Gastroesophageal sphincter (tissue), 4 donors: ENCODE measurements around the gene SUPT3H. TPM values are rescaled to one million over a fixed set of nuclear protein-coding genes. Genes with fewer than 3 reads are reported as not detected.
"Not testable (repeated sequence)": the region's sequence is repeated elsewhere in the genome, so short reads cannot be mapped to it uniquely, and the experiment has no call there.

ENCODE experiments used
- ATAC-seq: fragments of 150-250 bp; one replicate; pipeline ENCODE4 v1.9.1; 2016; ENCODE audit warnings: mild to moderate bottlenecking, moderate library complexity
- H3K27ac ChIP-seq, 4 donors: fragments of 200-600 bp; sonication (generic) in 3 of 4; 1 replicate in 3 of 4; 2 replicates in 1 of 4; pipeline ENCODE4 v1.5.1; 2016 to 2019
- H3K27me3 ChIP-seq: fragments of 200-600 bp; sonication (generic); one replicate; pipeline ENCODE4 v1.5.1; 2019
- H3K36me3 ChIP-seq, 2 donors: fragments of 200-600 bp; sonication (generic); one replicate each; pipeline ENCODE4 v1.5.1; 2019; ENCODE audit warnings: control low read depth in 1 of 2
- H3K4me1 ChIP-seq, 3 donors: fragments of 200-600 bp; sonication (generic); 1 replicate in 2 of 3; 2 replicates in 1 of 3; pipeline ENCODE4 v1.5.1; 2016 to 2019; ENCODE audit warnings: control low read depth in 2 of 3
- H3K4me3 ChIP-seq, 2 donors: fragments of 200-600 bp; sonication (generic); one replicate each; pipeline ENCODE4 v1.5.1; 2019; ENCODE audit warnings: mild to moderate bottlenecking in 1 of 2, moderate library complexity in 1 of 2
- H3K9me3 ChIP-seq, 3 donors: fragments of 200-600 bp; sonication (generic); one replicate each; pipeline ENCODE4 v1.5.1; 2017 to 2019; ENCODE audit warnings: control low read depth in 2 of 3
- EP300 ChIP-seq: sonication (generic); formaldehyde crosslinking; IDR thresholded peaks from one replicate; pipeline ENCODE4 v1.6.1; 2017; ENCODE audit warnings: antibody characterized with exemption, mild to moderate bottlenecking
- POLR2A ChIP-seq, 2 donors: fragments of 450-650 bp; IDR thresholded peaks; one replicate each; pipeline ENCODE4 v1.6.1; 2017; ENCODE audit warnings: antibody characterized with exemption in 2 of 2, mild to moderate bottlenecking in 2 of 2, moderate library complexity in 1 of 2
- POLR2AphosphoS5 ChIP-seq: sonication (generic); formaldehyde crosslinking; IDR thresholded peaks from one replicate; pipeline ENCODE4 v1.6.1; 2017; ENCODE audit warnings: antibody characterized with exemption
- WGBS, 2 donors: methylation state at CpG; one replicate each; pipeline ENCODE4 v1.1.5; 2018; ENCODE audit warnings: low coverage in 1 of 2; 5-methylcytosine and 5-hydroxymethylcytosine counted together
- total RNA-seq, 4 donors: library from RNA; depleted of rRNA; stranded (reverse); fragments of >200 nt; gene quantifications; one replicate each; pipeline ENCODE4 v1.1.0, GENCODE V29; 2016
- TF ChIP-seq, protein P1 (sequence below), 4 experiments: fragments of 200-600 bp in 2 of 4; fragments of 450-650 bp in 2 of 4; sonication (generic) in 1 of 4; IDR thresholded peaks; one replicate each; pipeline ENCODE4 v1.5.1; 2017 to 2019; ENCODE audit warnings: antibody characterized with exemption in 4 of 4, mild to moderate bottlenecking in 2 of 4, moderate library complexity in 2 of 4

SUPT3H gene
- total RNA-seq, 4 donors from 2014 or later, result 3.6 to 13.1 (median 7.6) TPM

DNA sequence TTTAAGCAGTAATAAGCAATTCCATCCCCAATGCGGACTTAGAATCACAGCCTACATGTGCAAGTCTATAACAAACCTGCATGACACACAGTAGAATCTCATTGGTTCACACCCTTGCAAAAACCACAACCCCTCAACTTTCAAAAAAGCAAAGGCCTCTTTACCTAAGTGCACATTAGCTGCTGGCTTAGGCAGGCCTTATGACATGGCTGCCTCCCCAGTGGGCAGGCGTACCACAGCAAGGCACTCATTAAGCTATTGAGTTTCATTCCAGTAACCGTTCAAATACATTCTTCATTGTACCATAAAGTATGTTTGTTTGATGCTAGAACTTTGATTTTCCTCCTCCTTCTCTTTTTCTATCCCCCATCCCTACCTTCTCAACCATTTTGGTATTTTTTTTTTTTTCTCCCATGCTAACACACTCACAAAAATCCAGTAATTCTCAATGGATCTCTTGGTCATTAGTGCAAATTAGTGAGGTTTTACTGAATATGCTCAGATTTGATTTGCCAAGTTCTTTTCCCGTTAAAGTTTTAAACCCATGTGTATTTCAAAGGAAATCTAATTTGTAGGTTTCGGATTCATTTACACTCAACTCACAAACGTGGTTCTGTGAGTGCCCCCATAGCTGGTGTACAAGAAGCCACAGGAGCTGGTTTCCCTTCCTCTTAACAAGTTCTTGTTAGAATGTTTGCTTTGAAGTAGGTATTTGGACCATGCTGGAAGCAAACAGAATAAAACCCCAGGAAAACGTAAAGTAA is 510.0 kb downstream of the SUPT3H start:
- Histone ChIP-seq H3K9me3 (peaks cover 0 to 8% (median 0%) of the 10 kb centered on the region in 3 donors), H3K4me1 (no peaks in the 10 kb centered on the region), H3K27me3 (no peaks in the 10 kb centered on the region), H3K36me3 (no peaks in the 10 kb centered on the region), H3K4me3 (no peak overlapping the region), H3K27ac (no peak overlapping the region)
- no peak for ATAC-seq
- TF ChIP-seq POLR2A (IDR thresholded peaks at IDR 0.05) (no peak), POLR2AphosphoS5 (no peak), EP300 (no peak)
- TF ChIP-seq, protein P1, sequence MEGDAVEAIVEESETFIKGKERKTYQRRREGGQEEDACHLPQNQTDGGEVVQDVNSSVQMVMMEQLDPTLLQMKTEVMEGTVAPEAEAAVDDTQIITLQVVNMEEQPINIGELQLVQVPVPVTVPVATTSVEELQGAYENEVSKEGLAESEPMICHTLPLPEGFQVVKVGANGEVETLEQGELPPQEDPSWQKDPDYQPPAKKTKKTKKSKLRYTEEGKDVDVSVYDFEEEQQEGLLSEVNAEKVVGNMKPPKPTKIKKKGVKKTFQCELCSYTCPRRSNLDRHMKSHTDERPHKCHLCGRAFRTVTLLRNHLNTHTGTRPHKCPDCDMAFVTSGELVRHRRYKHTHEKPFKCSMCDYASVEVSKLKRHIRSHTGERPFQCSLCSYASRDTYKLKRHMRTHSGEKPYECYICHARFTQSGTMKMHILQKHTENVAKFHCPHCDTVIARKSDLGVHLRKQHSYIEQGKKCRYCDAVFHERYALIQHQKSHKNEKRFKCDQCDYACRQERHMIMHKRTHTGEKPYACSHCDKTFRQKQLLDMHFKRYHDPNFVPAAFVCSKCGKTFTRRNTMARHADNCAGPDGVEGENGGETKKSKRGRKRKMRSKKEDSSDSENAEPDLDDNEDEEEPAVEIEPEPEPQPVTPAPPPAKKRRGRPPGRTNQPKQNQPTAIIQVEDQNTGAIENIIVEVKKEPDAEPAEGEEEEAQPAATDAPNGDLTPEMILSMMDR (IDR thresholded peaks at IDR 0.05), result no peak
- WGBS, 2 donors, result 85 to 89% methylated on average over 6 to 7 of the region's 7 CpGs

DNA sequence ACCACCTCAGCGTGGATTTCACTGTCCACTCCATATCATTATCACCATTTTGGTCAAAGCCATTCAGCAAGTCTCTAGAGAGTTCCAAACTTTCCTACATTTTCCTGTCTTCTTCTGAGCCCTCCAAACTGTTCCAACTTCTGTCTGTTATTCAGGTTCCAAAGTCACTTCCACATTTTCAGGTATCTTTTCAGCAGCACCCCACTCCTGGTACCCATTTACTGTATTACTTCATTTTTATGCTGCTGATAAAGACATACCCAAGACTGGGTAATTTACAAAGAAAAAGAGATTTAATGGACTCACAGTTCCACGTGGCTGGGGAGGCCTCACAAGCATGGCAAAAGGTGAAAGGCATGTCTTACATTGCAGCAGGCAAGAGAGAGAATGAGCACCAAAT is 512.5 kb downstream of the SUPT3H start:
- not testable (repeated sequence) for H3K4me1 ChIP-seq, ATAC-seq

DNA sequence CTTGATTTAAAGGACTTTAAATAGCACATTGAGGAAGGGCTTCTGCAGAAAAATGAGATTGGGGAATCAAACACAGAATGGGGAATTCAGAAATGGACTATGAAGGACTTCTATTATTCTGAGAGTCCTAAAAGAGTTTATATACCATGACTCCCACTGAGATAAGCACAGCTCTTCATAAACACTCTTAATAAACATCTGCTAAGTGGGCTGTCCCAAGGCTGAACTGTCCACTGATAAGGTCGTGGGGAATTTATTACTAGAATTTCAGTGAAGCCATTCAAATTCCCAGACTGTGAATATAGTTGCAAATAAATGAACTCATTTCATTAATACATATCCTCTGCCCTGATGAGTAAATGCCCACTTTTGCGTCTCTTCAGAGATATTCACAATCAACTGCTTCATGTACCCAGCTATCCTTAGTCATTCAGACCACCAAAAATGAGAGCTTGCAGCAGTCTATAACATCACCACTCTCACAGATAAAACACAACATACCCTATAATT is 517.8 kb downstream of the SUPT3H start:
- H3K36me3 ChIP-seq, result no peaks in the 10 kb centered on the region
- no peak overlapping the region for H3K4me3 ChIP-seq
- peaks cover 0 to 2% (median 0%) of the 10 kb centered on the region in 3 donors for H3K9me3 ChIP-seq
- H3K27me3 ChIP-seq, result no peaks in the 10 kb centered on the region
- no peak overlapping the region for H3K27ac ChIP-seq
- TF ChIP-seq POLR2A (IDR thresholded peaks at IDR 0.05) (no peak), POLR2AphosphoS5 (no peak), EP300 (no peak)
- TF ChIP-seq, protein P1 (IDR thresholded peaks at IDR 0.05), result no peak
- no peak for ATAC-seq
- WGBS, 2 donors, result 63 to 88% methylated on average over 2 of the region's 2 CpGs
- peaks cover 0 to 20% (median 0%) of the 10 kb centered on the region in 3 donors for H3K4me1 ChIP-seq

More for the DNA sequence above, 512.5 kb downstream of the SUPT3H start:
- not testable (repeated sequence) for H3K36me3 ChIP-seq, H3K27ac ChIP-seq, H3K9me3 ChIP-seq, H3K27me3 ChIP-seq, H3K4me3 ChIP-seq
- 96 to 100% methylated on average over 2 of the region's 2 CpGs for WGBS, 2 donors

DNA sequence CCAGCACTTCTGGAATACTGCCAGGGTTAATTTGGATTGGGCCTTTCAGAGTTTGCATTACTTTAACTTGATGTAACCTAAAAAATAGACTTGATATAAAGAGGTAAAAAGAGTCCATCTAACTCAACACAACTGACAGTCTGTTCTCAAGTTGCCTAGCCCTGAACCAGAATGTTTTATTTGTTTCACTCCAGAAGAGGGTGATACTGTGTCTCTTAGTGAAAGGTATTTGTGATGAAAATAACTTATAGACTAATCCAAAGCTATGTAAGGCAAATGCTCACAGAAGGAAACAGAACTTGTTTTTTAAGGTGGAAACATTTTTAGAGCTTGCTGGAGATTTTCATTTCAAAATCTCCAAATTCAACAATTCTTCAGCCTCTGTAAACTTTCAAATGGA is 518.7 kb downstream of the SUPT3H start:
- Histone ChIP-seq H3K36me3 (no peaks in the 10 kb centered on the region), H3K4me1 (peaks cover 0 to 20% (median 0%) of the 10 kb centered on the region in 3 donors), H3K27me3 (no peaks in the 10 kb centered on the region), H3K27ac (no peak overlapping the region), H3K4me3 (no peak overlapping the region), H3K9me3 (no peaks in the 10 kb centered on the region)
- TF ChIP-seq, protein P1 (IDR thresholded peaks at IDR 0.05), result no peak
- TF ChIP-seq POLR2AphosphoS5, result no peak
- TF ChIP-seq POLR2A (IDR thresholded peaks at IDR 0.05), result no peak
- no peak for TF ChIP-seq EP300
- no peak for ATAC-seq

DNA sequence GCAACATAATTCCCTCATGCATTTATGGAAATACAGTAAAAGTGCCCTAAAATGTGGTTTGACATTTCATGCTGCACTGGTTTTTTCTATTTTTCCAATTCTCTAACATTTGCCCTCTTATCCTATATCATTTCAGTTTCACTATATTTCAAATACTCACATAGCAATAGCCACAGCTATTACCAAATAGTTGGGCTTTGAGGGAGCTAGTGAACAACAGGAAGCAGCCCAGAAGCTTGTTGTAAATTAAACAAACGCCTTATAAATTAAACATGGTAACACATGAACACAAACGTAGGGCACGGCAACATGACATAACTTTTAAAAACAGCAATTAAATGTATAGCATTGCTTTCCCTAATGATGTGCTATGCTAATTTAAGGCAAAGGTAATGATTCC is 521.3 kb downstream of the SUPT3H start:
- peaks cover 0 to 20% (median 0%) of the 10 kb centered on the region in 3 donors for H3K4me1 ChIP-seq
- no peak overlapping the region for H3K27ac ChIP-seq
- WGBS, 2 donors, result 69 to 85% methylated on average over 3 of the region's 3 CpGs
- no peaks in the 10 kb centered on the region for H3K27me3 ChIP-seq
- H3K9me3 ChIP-seq, result no peaks in the 10 kb centered on the region
- no peaks in the 10 kb centered on the region for H3K36me3 ChIP-seq
- no peak for TF ChIP-seq POLR2AphosphoS5
- no peak for TF ChIP-seq POLR2A (IDR thresholded peaks at IDR 0.05)
- no peak for TF ChIP-seq EP300
- TF ChIP-seq, protein P1 (IDR thresholded peaks at IDR 0.05), result no peak
- H3K4me3 ChIP-seq, result no peak overlapping the region
- ATAC-seq, result no peak
